Calu3 (cell line): ENCODE measurements around the gene VN1R5. TPM values are rescaled to one million over a fixed set of nuclear protein-coding genes. Genes with fewer than 3 reads are reported as not detected.

Experiments used
- BruUV-seq: library from RNA; stranded (reverse); fragments of 400-500 nt; replicated peaks from 2 replicates; lab custom pipeline; 2021; lab: Mats Ljungman, UMichigan
- CTCF ChIA-PET: fragments of 300-600 bp; sonication (Branson Sonifier 250); formaldehyde crosslinking; loops from one replicate; lab custom pipeline; 2022; ENCODE audit warnings: antibody characterized with exemption; lab: Charles Lee
- DNase-seq: peaks from one replicate; pipeline ENCODE4 v3.0.0; 2022
- H3K27ac Mint-ChIP-seq: one replicate; pipeline ENCODE4 v1.8.0; 2022; ENCODE audit warnings: mixed read lengths; ENCODE audit not compliant: unreplicated experiment
- H3K27me3 Mint-ChIP-seq: one replicate; pipeline ENCODE4 v1.8.0; 2022; ENCODE audit warnings: mixed read lengths; ENCODE audit not compliant: unreplicated experiment
- H3K36me3 Mint-ChIP-seq: one replicate; pipeline ENCODE4 v1.8.0; 2022; ENCODE audit warnings: mild to moderate bottlenecking, moderate library complexity, mixed read lengths; ENCODE audit not compliant: insufficient read depth, unreplicated experiment
- H3K4me1 Mint-ChIP-seq: one replicate; pipeline ENCODE4 v1.8.0; 2022; ENCODE audit warnings: mild to moderate bottlenecking, low read depth, mixed read lengths; ENCODE audit not compliant: unreplicated experiment
- H3K4me3 Mint-ChIP-seq: one replicate; pipeline ENCODE4 v1.8.0; 2022; ENCODE audit warnings: mild to moderate bottlenecking, low read depth, moderate library complexity, mixed read lengths; ENCODE audit not compliant: unreplicated experiment
- H3K9me3 Mint-ChIP-seq: one replicate; pipeline ENCODE4 v1.8.0; 2022; ENCODE audit warnings: low read depth, mixed read lengths; ENCODE audit not compliant: unreplicated experiment
- intact Hi-C: fragments of 100-400 bp; cut with micrococcal nuclease; formaldehyde crosslinking; loops from one replicate; pipeline ENCODE4 v1.10.0; 2022; ENCODE audit not compliant: unreplicated experiment
- total RNA-seq: library from RNA; stranded (reverse); gene quantifications from 2 replicates; pipeline ENCODE4 v1.2.3, GENCODE V29; 2022
- TF ChIP-seq, protein P1 (sequence below): fragments of 200-600 bp; IDR thresholded peaks from one replicate; pipeline ENCODE4 v1.8.0; 2022; ENCODE audit warnings: antibody characterized with exemption; ENCODE audit not compliant: unreplicated experiment

Gene VN1R5
- total RNA-seq, 1 experiment from 2014 or later: not detected

DNA sequence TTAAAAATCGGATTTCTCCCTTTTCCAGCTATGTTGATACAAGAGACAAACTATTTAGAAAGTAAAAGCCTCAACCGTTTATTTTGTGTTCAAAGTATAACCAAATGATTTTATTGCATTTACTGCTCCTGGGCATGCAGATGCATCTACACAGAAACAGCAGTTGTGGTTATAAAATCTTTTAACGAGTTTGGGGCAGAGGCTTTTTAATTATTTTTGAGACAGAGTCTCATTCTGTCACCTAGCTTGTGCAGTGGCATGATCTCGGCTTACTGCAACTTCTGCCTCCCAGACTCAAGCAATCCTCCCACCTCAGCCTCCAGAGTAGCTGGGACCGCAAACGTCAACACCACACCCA lies 42.2 kb downstream of the VN1R5 start:
- TF ChIP-seq, protein P1, sequence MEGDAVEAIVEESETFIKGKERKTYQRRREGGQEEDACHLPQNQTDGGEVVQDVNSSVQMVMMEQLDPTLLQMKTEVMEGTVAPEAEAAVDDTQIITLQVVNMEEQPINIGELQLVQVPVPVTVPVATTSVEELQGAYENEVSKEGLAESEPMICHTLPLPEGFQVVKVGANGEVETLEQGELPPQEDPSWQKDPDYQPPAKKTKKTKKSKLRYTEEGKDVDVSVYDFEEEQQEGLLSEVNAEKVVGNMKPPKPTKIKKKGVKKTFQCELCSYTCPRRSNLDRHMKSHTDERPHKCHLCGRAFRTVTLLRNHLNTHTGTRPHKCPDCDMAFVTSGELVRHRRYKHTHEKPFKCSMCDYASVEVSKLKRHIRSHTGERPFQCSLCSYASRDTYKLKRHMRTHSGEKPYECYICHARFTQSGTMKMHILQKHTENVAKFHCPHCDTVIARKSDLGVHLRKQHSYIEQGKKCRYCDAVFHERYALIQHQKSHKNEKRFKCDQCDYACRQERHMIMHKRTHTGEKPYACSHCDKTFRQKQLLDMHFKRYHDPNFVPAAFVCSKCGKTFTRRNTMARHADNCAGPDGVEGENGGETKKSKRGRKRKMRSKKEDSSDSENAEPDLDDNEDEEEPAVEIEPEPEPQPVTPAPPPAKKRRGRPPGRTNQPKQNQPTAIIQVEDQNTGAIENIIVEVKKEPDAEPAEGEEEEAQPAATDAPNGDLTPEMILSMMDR: no peak
- no TSS peak for BruUV-seq
- CTCF ChIA-PET: no interaction called here
- H3K27me3 Mint-ChIP-seq: no peaks in the 10 kb centered on the region
- DNase-seq: no peak
- H3K4me3 Mint-ChIP-seq: no peak overlapping the region
- H3K36me3 Mint-ChIP-seq: peaks cover 14% of the 10 kb centered on the region
- no peak overlapping the region for H3K27ac Mint-ChIP-seq
- intact Hi-C loops: no loop called here
- no peaks in the 10 kb centered on the region for H3K4me1 Mint-ChIP-seq
- peaks cover 5% of the 10 kb centered on the region for H3K9me3 Mint-ChIP-seq

DNA sequence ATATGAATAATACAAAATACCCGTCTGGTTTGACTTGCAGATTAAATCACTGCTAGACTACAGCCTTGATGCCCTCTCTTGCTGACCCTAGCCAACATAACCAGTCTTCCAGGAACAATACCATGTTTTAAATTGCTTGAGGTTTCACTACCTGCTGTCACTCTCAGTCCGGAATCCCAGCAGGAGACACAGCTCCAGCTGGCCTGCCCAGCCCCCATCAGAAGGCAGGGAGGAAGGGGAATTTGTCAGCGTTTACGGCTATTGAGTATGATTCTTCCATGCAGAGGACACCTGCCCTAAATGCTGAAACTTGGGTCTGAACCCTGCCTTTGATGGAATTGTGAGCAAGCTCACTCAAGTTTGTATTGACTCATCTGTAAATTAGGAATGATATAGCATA lies 42.8 kb downstream of the VN1R5 start:
- Mint-ChIP-seq H3K4me1 (no peaks in the 10 kb centered on the region), H3K27me3 (no peaks in the 10 kb centered on the region), H3K36me3 (peaks cover 16% of the 10 kb centered on the region), H3K27ac (no peak overlapping the region), H3K4me3 (no peak overlapping the region), H3K9me3 (peaks cover 5% of the 10 kb centered on the region)
- intact Hi-C loops: no loop called here
- TF ChIP-seq, protein P1: no peak
- no TSS peak for BruUV-seq
- CTCF ChIA-PET: no interaction called here
- no peak for DNase-seq

- Mint-ChIP-seq H3K36me3 (peaks cover 25% of the 10 kb centered on the region), H3K9me3 (peaks cover 5% of the 10 kb centered on the region), H3K4me1 (no peaks in the 10 kb centered on the region), H3K4me3 (no peak overlapping the region), H3K27ac (no peak overlapping the region), H3K27me3 (no peaks in the 10 kb centered on the region)
- intact Hi-C loops: no loop called here
- TF ChIP-seq, protein P1: no peak
- BruUV-seq: no TSS peak
- CTCF ChIA-PET: no interaction called here
- DNase-seq: no peak
Observed at GRCh38 chr1:247299723-247300381, 44.0 kb downstream of the VN1R5 start.

- BruUV-seq: no TSS peak
- no peak overlapping the region for H3K4me3 Mint-ChIP-seq
- H3K27me3 Mint-ChIP-seq: no peaks in the 10 kb centered on the region
- no peak overlapping the region for H3K27ac Mint-ChIP-seq
- DNase-seq: no peak
- H3K4me1 Mint-ChIP-seq: no peaks in the 10 kb centered on the region
- intact Hi-C loops: no loop called here
- TF ChIP-seq, protein P1: no peak
- CTCF ChIA-PET: interaction anchor here (0.5 kb wide), 1 partner anchor 147 kb away, joined by 3 read pairs; no protein-coding TSS in a partner anchor
- H3K36me3 Mint-ChIP-seq: peaks cover 31% of the 10 kb centered on the region
- H3K9me3 Mint-ChIP-seq: peaks cover 4% of the 10 kb centered on the region
Observed at GRCh38 chr1:247300491-247301175, 44.8 kb downstream of the VN1R5 start.
